A673 (cell line): ENCODE measurements around the gene MSRB3.

Experiments
- EZH2 ChIP-seq: fragments of 200-600 bp; sonication (generic); IDR thresholded peaks from 2 replicates; pipeline ENCODE4 v1.6.1; 2017; ENCODE audit warnings: borderline replicate concordance, low read depth, mild to moderate bottlenecking, mixed read lengths, antibody characterized with exemption, low read length; ENCODE audit not compliant: poor library complexity, severe bottlenecking
- TF ChIP-seq, protein P1 (sequence below): fragments of 300-800, 200-600 bp; sonication (generic); conservative IDR thresholded peaks from 2 replicates; pipeline ENCODE4 v1.5.1; 2017; ENCODE audit warnings: low read depth, mild to moderate bottlenecking, antibody characterized with exemption, low read length, moderate library complexity, mixed read lengths

- TF ChIP-seq, protein P1, sequence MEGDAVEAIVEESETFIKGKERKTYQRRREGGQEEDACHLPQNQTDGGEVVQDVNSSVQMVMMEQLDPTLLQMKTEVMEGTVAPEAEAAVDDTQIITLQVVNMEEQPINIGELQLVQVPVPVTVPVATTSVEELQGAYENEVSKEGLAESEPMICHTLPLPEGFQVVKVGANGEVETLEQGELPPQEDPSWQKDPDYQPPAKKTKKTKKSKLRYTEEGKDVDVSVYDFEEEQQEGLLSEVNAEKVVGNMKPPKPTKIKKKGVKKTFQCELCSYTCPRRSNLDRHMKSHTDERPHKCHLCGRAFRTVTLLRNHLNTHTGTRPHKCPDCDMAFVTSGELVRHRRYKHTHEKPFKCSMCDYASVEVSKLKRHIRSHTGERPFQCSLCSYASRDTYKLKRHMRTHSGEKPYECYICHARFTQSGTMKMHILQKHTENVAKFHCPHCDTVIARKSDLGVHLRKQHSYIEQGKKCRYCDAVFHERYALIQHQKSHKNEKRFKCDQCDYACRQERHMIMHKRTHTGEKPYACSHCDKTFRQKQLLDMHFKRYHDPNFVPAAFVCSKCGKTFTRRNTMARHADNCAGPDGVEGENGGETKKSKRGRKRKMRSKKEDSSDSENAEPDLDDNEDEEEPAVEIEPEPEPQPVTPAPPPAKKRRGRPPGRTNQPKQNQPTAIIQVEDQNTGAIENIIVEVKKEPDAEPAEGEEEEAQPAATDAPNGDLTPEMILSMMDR: no peak
- TF ChIP-seq EZH2: no peak
Observed at GRCh38 chr12:65368055-65368454, 89.6 kb downstream of the MSRB3 start.
